Breast epithelium (tissue), 4 donors: Measurements from ENCODE around the gene SYNC. TPM values are rescaled to one million over a fixed set of nuclear protein-coding genes. Genes with fewer than 3 reads are reported as not detected.
"Not testable (repeated sequence)": the region's sequence is repeated elsewhere in the genome, so short reads cannot be mapped to it uniquely, and the experiment has no call there.

Experiments
- DNase-seq, 2 donors: peaks; one replicate each; pipeline ENCODE4 v3.0.0-alpha.2; 2019; ENCODE audit warnings: low spot score in 2 of 2
- H3K27ac ChIP-seq, 2 donors: fragments of 200-600 bp; sonication (generic) in 1 of 2; one replicate each; pipeline ENCODE4 v1.5.1; 2016 to 2019; ENCODE audit warnings: mild to moderate bottlenecking in 1 of 2
- H3K27me3 ChIP-seq, 2 donors: fragments of 200-600 bp; sonication (generic) in 1 of 2; one replicate each; pipeline versions ENCODE4 v1.5.1 to v1.6.0; 2017 to 2019; ENCODE audit warnings: control low read depth in 1 of 2, mild to moderate bottlenecking in 1 of 2
- H3K36me3 ChIP-seq: fragments of 200-600 bp; one replicate; pipeline ENCODE4 v1.5.1; 2019
- H3K4me1 ChIP-seq, 2 donors: fragments of 200-600 bp; sonication (generic); one replicate each; pipeline ENCODE4 v1.5.1; 2016 to 2019; ENCODE audit warnings: control low read depth in 1 of 2
- H3K4me3 ChIP-seq, 3 donors: fragments of 200-600 bp; sonication (generic); 1 replicate in 2 of 3; 2 replicates in 1 of 3; pipeline ENCODE4 v1.5.1; 2016 to 2019; ENCODE audit warnings: mild to moderate bottlenecking in 3 of 3, moderate library complexity in 2 of 3
- H3K9me3 ChIP-seq, 2 donors: fragments of 200-600 bp; sonication (generic) in 1 of 2; one replicate each; pipeline ENCODE4 v1.5.1; 2016 to 2019; ENCODE audit warnings: control low read depth in 1 of 2
- POLR2A ChIP-seq: fragments of 450-650 bp; IDR thresholded peaks from one replicate; pipeline ENCODE4 v1.6.1; 2016; ENCODE audit warnings: antibody characterized with exemption, mild to moderate bottlenecking, moderate library complexity
- POLR2AphosphoS5 ChIP-seq, 3 donors: sonication (generic); formaldehyde crosslinking; IDR thresholded peaks; one replicate each; pipeline ENCODE4 v1.6.1; 2017; ENCODE audit warnings: antibody characterized with exemption in 3 of 3
- intact Hi-C: fragments of 100-400 bp; cut with DNase I; formaldehyde crosslinking; loops from one replicate; pipeline ENCODE4 v1.15.1; 2023; ENCODE audit warnings: low total_unique reads
- total RNA-seq, 3 donors: library from RNA; depleted of rRNA; stranded (reverse); fragments of >200 nt; gene quantifications; one replicate each; pipeline ENCODE4 v1.1.0, GENCODE V29; 2016
- TF ChIP-seq, protein P1 (sequence below), 3 donors: fragments of 450-650 bp; IDR thresholded peaks; one replicate each; pipeline ENCODE4 v1.5.1; 2016 to 2017; ENCODE audit warnings: antibody characterized with exemption in 3 of 3, mild to moderate bottlenecking in 3 of 3, moderate library complexity in 3 of 3

SYNC gene
- total RNA-seq, 3 donors from 2014 or later = 9.8 to 24.2 (median 13.6) TPM

DNA sequence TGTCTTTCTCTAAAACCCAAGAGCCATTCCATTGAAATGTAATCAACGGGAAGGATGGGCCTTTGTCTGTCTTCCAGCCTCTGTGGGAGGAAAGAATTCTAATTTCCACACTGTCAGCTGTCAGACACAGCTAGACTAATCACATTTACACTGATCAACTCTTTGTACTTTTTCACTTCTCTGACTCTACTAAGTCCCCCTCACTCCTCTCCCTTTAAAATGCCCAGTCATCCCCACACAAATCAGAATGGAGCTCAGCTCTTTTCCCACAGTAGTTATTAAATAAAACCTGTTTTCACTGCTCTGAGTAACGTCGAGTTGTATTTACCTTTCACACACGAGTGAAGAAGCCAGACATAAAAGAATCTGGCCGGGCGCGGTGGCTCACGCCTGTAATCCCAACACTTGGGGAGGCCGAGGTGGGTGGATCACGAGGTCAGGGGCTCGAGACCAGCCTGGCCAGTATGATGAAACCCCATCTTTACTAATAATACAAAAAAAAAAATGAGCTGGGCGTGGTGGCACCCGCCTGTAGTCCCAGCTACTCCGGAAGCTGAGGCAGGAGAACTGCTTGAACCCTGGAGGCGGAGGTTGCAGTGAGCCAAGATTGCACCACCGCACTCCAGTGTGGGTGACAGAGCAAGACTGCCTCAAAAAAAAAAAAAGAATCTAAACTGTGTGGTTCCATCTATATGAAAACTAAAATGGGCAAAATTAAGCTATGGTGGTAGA, 65.5 kb downstream of the SYNC start:
- no peak overlapping the region for H3K4me3 ChIP-seq
- H3K9me3 ChIP-seq = no peaks in the 10 kb centered on the region
- H3K4me1 ChIP-seq = no peaks in the 10 kb centered on the region
- H3K36me3 ChIP-seq = no peaks in the 10 kb centered on the region
- intact Hi-C loops = no loop called here
- TF ChIP-seq, protein P1, sequence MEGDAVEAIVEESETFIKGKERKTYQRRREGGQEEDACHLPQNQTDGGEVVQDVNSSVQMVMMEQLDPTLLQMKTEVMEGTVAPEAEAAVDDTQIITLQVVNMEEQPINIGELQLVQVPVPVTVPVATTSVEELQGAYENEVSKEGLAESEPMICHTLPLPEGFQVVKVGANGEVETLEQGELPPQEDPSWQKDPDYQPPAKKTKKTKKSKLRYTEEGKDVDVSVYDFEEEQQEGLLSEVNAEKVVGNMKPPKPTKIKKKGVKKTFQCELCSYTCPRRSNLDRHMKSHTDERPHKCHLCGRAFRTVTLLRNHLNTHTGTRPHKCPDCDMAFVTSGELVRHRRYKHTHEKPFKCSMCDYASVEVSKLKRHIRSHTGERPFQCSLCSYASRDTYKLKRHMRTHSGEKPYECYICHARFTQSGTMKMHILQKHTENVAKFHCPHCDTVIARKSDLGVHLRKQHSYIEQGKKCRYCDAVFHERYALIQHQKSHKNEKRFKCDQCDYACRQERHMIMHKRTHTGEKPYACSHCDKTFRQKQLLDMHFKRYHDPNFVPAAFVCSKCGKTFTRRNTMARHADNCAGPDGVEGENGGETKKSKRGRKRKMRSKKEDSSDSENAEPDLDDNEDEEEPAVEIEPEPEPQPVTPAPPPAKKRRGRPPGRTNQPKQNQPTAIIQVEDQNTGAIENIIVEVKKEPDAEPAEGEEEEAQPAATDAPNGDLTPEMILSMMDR (IDR thresholded peaks at IDR 0.05) = no peak
- no peak for TF ChIP-seq POLR2AphosphoS5 (IDR thresholded peaks at IDR 0.05)
- no peak for TF ChIP-seq POLR2A
- H3K27ac ChIP-seq = no peak overlapping the region
- DNase-seq = no peak
- H3K27me3 ChIP-seq = no peaks in the 10 kb centered on the region

DNA sequence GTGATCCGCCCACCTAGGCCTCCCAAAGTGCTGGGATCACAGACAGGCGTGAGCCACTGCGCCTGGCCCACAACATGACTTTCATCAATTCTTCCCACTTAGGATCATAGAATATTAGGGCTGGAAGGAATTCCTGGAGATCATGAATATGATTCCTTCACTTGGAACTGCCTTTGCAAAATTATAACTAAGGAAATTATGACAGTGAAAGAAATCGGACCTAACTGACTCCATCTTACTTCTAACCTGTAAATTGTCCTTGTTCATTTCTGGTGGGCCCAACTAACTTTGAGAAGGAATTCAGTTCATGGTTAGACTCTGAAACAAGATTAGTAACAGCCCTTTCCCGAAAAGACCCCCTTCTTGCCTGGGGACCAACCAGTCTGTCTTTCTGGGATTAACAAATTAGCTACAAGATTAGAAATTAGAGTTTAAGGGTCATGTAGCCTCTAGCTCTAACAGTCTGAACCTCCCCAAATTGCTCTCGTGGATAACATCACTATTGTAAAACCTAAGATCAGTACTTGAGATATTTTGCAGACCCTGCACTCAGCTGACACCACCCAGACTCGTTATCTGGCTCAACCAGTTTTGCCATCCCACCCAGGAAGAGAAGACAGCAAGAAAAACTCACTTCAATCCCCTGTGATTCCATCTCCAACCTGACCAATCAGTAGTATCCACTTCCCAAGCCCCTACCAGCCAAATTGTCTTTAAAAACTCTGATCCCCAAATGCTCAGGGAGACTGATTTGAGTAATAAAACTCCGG, 66.9 kb downstream of the SYNC start:
- intact Hi-C loops = no loop called here
- H3K9me3 ChIP-seq = no peaks in the 10 kb centered on the region
- H3K4me1 ChIP-seq = no peaks in the 10 kb centered on the region
- no peak overlapping the region for H3K27ac ChIP-seq
- DNase-seq = no peak
- H3K36me3 ChIP-seq = no peaks in the 10 kb centered on the region
- H3K27me3 ChIP-seq = no peaks in the 10 kb centered on the region
- H3K4me3 ChIP-seq = no peak overlapping the region
- TF ChIP-seq POLR2AphosphoS5 (IDR thresholded peaks at IDR 0.05) = no peak
- no peak for TF ChIP-seq POLR2A
- TF ChIP-seq, protein P1 (IDR thresholded peaks at IDR 0.05) = no peak

DNA sequence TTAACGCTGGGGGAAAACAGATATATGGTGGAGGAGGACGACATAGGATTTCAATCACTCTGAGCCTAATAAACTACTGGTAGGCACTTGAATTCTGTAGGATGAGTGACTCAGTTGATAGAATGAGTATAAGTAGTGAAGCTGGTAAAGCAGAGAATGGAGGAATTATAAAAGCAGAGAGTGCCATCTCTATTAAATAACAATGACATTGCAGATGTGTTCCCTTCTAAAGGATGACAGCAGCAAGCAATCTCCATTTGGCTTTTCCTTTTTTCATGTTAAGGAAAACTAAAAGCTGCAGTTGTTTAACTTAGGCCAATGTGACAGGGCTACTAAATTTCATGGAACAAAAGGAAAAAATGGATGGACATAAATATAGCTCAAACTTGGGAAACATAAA, 69.7 kb downstream of the SYNC start:
- DNase-seq = no peak
- Histone ChIP-seq H3K27me3 (no peaks in the 10 kb centered on the region), H3K4me3 (no peak overlapping the region), H3K27ac (no peak overlapping the region), H3K36me3 (no peaks in the 10 kb centered on the region), H3K9me3 (no peaks in the 10 kb centered on the region), H3K4me1 (no peaks in the 10 kb centered on the region)
- no peak for TF ChIP-seq POLR2A
- intact Hi-C loops = no loop called here

DNA sequence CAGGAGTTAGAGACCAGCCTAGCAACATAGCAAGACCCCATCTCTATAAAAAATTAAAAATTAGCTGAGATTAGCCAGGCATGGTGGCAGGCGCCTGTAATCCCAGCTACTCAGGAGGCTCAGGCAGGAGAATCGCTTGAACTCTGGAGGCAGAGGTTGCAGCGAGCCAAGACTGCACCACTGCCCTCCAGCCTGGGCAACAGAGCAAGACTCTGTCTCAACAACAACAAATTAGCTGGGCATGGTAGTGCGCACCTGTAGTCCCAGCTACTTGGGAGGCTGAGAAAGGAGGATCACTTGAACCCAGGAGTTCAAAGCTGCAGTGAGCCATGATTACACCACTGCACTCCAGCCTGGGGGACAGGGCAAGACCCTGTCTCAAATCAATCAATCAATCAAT, 72.4 kb downstream of the SYNC start:
- not testable (repeated sequence) for H3K27me3 ChIP-seq, H3K4me3 ChIP-seq, H3K36me3 ChIP-seq, H3K9me3 ChIP-seq, H3K4me1 ChIP-seq, H3K27ac ChIP-seq, DNase-seq
- intact Hi-C loops = loop anchor here (2.0 kb wide), 1 partner anchor 61 kb away; no protein-coding TSS in a partner anchor

Other genes starting within 250 kb of the SYNC start
- gene ZBTB8B, start 237.7 kb downstream of the SYNC start, total RNA-seq = under 1 TPM; under 0.01 to 0.15 (median under 0.01) TPM
- 1 to 10 TPM; 6.6 to 10.0 (median 9.6) TPM for gene ZBTB8A, start 163.3 kb downstream of the SYNC start, total RNA-seq
- gene ZBTB8OS, start 52.2 kb downstream of the SYNC start, total RNA-seq = 10 to 100 TPM; 19.5 to 32.1 (median 31.1) TPM
- gene RBBP4, start 51.6 kb downstream of the SYNC start, total RNA-seq = 100 to 1,000 TPM; 111 to 161 (median 121) TPM
- 10 to 100 TPM; 53.8 to 67.5 (median 67.2) TPM for gene YARS1, start 114.6 kb upstream of the SYNC start, total RNA-seq
- gene S100PBP, start 114.9 kb upstream of the SYNC start, total RNA-seq = 10 to 100 TPM; 25.0 to 49.0 (median 29.5) TPM
- gene FNDC5, start 168.1 kb upstream of the SYNC start, total RNA-seq = under 1 TPM in 2 of 3 donors, not detected in 1; 0.59 to 0.96 TPM
- 1 to 10 TPM in 1 of 3 donors, not detected in 2; 2.0 TPM for gene HPCA, start 183.7 kb upstream of the SYNC start, total RNA-seq
- 100 to 1,000 TPM in 1 of 3 donors, 10 to 100 TPM in 2; 26.9 to 109 (median 94.8) TPM for gene TMEM54, start 198.6 kb upstream of the SYNC start, total RNA-seq